ENCODE measurements around the gene RFXANK.

Gene RFXANK

GRCh38 chr19:19185853-19186740 lies 6.0 kb upstream of the RFXANK start:
- H3K9ac ChIP-seq (ENCODE audit: low read depth in 1 of 2, low read length in 2 of 2): no peak overlapping the region
- H3K4me1 ChIP-seq (ENCODE audit: control insufficient read depth in 2 of 2, insufficient read depth in 2 of 2, low read length in 2 of 2): peaks cover 7 to 13% of the 10 kb centered on the region in 2 donors
- peaks cover 8 to 26% of the 10 kb centered on the region in 2 donors for H3K36me3 ChIP-seq (ENCODE audit: control insufficient read depth in 2 of 2, insufficient read depth in 2 of 2, low read length in 2 of 2)
- H3K9me3 ChIP-seq (ENCODE audit: control insufficient read depth in 2 of 2, low read length in 2 of 2): no peaks in the 10 kb centered on the region
- H3K4me3 ChIP-seq (ENCODE audit: low read length in 2 of 2): no peak overlapping the region
- no peak overlapping the region for H3K27ac ChIP-seq (ENCODE audit: low read depth in 2 of 2, low read length in 2 of 2)
- H3K27me3 ChIP-seq (ENCODE audit: control insufficient read depth in 2 of 2, insufficient read depth in 2 of 2, low read length in 2 of 2): no peaks in the 10 kb centered on the region

GRCh38 chr19:19186742-19187141 lies 5.3 kb upstream of the RFXANK start:
- Histone ChIP-seq H3K4me1 (ENCODE audit: control insufficient read depth in 2 of 2, insufficient read depth in 2 of 2, low read length in 2 of 2) (peaks cover 11 to 14% of the 10 kb centered on the region in 2 donors), H3K27ac (ENCODE audit: low read depth in 2 of 2, low read length in 2 of 2) (no peak overlapping the region), H3K36me3 (ENCODE audit: control insufficient read depth in 2 of 2, insufficient read depth in 2 of 2, low read length in 2 of 2) (peaks cover 4 to 20% of the 10 kb centered on the region in 2 donors), H3K9me3 (ENCODE audit: control insufficient read depth in 2 of 2, low read length in 2 of 2) (no peaks in the 10 kb centered on the region), H3K27me3 (ENCODE audit: control insufficient read depth in 2 of 2, insufficient read depth in 2 of 2, low read length in 2 of 2) (no peaks in the 10 kb centered on the region), H3K4me3 (ENCODE audit: low read length in 2 of 2) (no peak overlapping the region), H3K9ac (ENCODE audit: low read depth in 1 of 2, low read length in 2 of 2) (no peak overlapping the region)

- peaks cover 19 to 23% of the 10 kb centered on the region in 2 donors for H3K4me1 ChIP-seq (ENCODE audit: control insufficient read depth in 2 of 2, insufficient read depth in 2 of 2, low read length in 2 of 2)
- peak overlapping the region; percentile 93 to 97 for H3K4me3 ChIP-seq (ENCODE audit: low read length in 2 of 2)
- no peaks in the 10 kb centered on the region for H3K27me3 ChIP-seq (ENCODE audit: control insufficient read depth in 2 of 2, insufficient read depth in 2 of 2, low read length in 2 of 2)
- H3K36me3 ChIP-seq (ENCODE audit: control insufficient read depth in 2 of 2, insufficient read depth in 2 of 2, low read length in 2 of 2): peaks cover under 1 to 5% of the 10 kb centered on the region in 2 donors
- peak overlapping the region; percentile 98 to 100 for H3K27ac ChIP-seq (ENCODE audit: low read depth in 2 of 2, low read length in 2 of 2)
- peak overlapping the region; percentile 97 to 100 for H3K9ac ChIP-seq (ENCODE audit: low read depth in 1 of 2, low read length in 2 of 2)
- H3K9me3 ChIP-seq (ENCODE audit: control insufficient read depth in 2 of 2, low read length in 2 of 2): no peaks in the 10 kb centered on the region
Measured at GRCh38 chr19:19191768-19192077, 335 bp upstream of the RFXANK start.

- H3K4me3 ChIP-seq (ENCODE audit: low read length in 2 of 2): peak overlapping the region; percentile 83 to 90
- H3K27ac ChIP-seq (ENCODE audit: low read depth in 2 of 2, low read length in 2 of 2): peak overlapping the region; percentile 45 to 74
- no peaks in the 10 kb centered on the region for H3K9me3 ChIP-seq (ENCODE audit: control insufficient read depth in 2 of 2, low read length in 2 of 2)
- peak overlapping the region; percentile 90 to 92 for H3K9ac ChIP-seq (ENCODE audit: low read depth in 1 of 2, low read length in 2 of 2)
- H3K36me3 ChIP-seq (ENCODE audit: control insufficient read depth in 2 of 2, insufficient read depth in 2 of 2, low read length in 2 of 2): peaks cover 5 to 8% of the 10 kb centered on the region in 2 donors
- peaks cover 19 to 23% of the 10 kb centered on the region in 2 donors for H3K4me1 ChIP-seq (ENCODE audit: control insufficient read depth in 2 of 2, insufficient read depth in 2 of 2, low read length in 2 of 2)
- no peaks in the 10 kb centered on the region for H3K27me3 ChIP-seq (ENCODE audit: control insufficient read depth in 2 of 2, insufficient read depth in 2 of 2, low read length in 2 of 2)
Measured at GRCh38 chr19:19192910-19193423, 909 bp downstream of the RFXANK start.

DNA sequence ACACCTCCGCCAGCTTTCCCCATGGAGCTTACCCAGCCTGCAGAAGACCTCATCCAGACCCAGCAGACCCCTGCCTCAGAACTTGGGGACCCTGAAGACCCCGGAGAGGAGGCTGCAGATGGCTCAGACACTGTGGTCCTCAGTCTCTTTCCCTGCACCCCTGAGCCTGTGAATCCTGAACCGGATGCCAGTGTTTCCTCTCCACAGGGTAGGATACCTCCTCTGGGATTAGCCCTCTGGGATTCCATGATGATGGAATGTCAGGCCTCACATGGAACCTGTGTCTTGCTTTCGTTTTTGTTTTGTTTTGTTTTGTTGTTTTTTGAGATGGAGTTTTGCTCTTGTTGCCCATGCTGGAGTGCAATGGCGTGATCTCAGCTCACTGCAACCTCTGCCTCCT lies 1.9 kb downstream of the RFXANK start:
- peaks cover 10 to 11% of the 10 kb centered on the region in 2 donors for H3K36me3 ChIP-seq (ENCODE audit: control insufficient read depth in 2 of 2, insufficient read depth in 2 of 2, low read length in 2 of 2)
- no peaks in the 10 kb centered on the region for H3K27me3 ChIP-seq (ENCODE audit: control insufficient read depth in 2 of 2, insufficient read depth in 2 of 2, low read length in 2 of 2)
- H3K4me1 ChIP-seq (ENCODE audit: control insufficient read depth in 2 of 2, insufficient read depth in 2 of 2, low read length in 2 of 2): peaks cover 19 to 23% of the 10 kb centered on the region in 2 donors
- no peaks in the 10 kb centered on the region for H3K9me3 ChIP-seq (ENCODE audit: control insufficient read depth in 2 of 2, low read length in 2 of 2)
- H3K9ac ChIP-seq (ENCODE audit: low read depth in 1 of 2, low read length in 2 of 2): peak overlapping the region in 1 of 2 donors; percentile 44
- H3K4me3 ChIP-seq (ENCODE audit: low read length in 2 of 2): peak overlapping the region in 1 of 2 donors; percentile 90
- H3K27ac ChIP-seq (ENCODE audit: low read depth in 2 of 2, low read length in 2 of 2): no peak overlapping the region

GRCh38 chr19:19201697-19202630 lies 9.9 kb downstream of the RFXANK start:
- peaks cover 9 to 10% of the 10 kb centered on the region in 2 donors for H3K4me1 ChIP-seq (ENCODE audit: control insufficient read depth in 2 of 2, insufficient read depth in 2 of 2, low read length in 2 of 2)
- H3K27ac ChIP-seq (ENCODE audit: low read depth in 2 of 2, low read length in 2 of 2): peak overlapping the region in 1 of 2 donors; percentile 9
- H3K27me3 ChIP-seq (ENCODE audit: control insufficient read depth in 2 of 2, insufficient read depth in 2 of 2, low read length in 2 of 2): peaks cover 0 to 2% of the 10 kb centered on the region in 2 donors
- peak overlapping the region; percentile 81 to 88 for H3K4me3 ChIP-seq (ENCODE audit: low read length in 2 of 2)
- peak overlapping the region; percentile 78 to 80 for H3K9ac ChIP-seq (ENCODE audit: low read depth in 1 of 2, low read length in 2 of 2)
- peaks cover 10 to 21% of the 10 kb centered on the region in 2 donors for H3K36me3 ChIP-seq (ENCODE audit: control insufficient read depth in 2 of 2, insufficient read depth in 2 of 2, low read length in 2 of 2)
- no peaks in the 10 kb centered on the region for H3K9me3 ChIP-seq (ENCODE audit: control insufficient read depth in 2 of 2, low read length in 2 of 2)

DNA sequence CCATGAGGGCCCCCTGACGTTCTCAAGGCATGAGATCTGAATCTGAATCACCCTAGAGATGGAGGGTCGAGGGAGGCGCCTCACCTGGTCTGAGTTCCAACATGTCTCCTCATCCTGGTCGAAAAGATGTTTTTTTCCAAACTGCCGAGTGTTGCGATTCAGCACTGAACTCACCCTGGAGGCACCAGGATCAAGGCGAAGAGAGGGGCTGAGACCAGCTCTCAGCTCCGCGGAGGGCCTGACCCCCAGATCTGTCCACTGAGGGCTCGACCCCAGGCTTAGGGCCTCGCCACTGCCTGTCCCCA lies 10.6 kb downstream of the RFXANK start:
- peak overlapping the region; percentile 48 to 71 for H3K27ac ChIP-seq (ENCODE audit: low read depth in 2 of 2, low read length in 2 of 2)
- peaks cover 8 to 18% of the 10 kb centered on the region in 2 donors for H3K36me3 ChIP-seq (ENCODE audit: control insufficient read depth in 2 of 2, insufficient read depth in 2 of 2, low read length in 2 of 2)
- H3K9me3 ChIP-seq (ENCODE audit: control insufficient read depth in 2 of 2, low read length in 2 of 2): peaks cover 0 to 5% of the 10 kb centered on the region in 2 donors
- peak overlapping the region; percentile 78 to 80 for H3K9ac ChIP-seq (ENCODE audit: low read depth in 1 of 2, low read length in 2 of 2)
- peak overlapping the region; percentile 81 to 88 for H3K4me3 ChIP-seq (ENCODE audit: low read length in 2 of 2)
- peaks cover 0 to 2% of the 10 kb centered on the region in 2 donors for H3K27me3 ChIP-seq (ENCODE audit: control insufficient read depth in 2 of 2, insufficient read depth in 2 of 2, low read length in 2 of 2)
- H3K4me1 ChIP-seq (ENCODE audit: control insufficient read depth in 2 of 2, insufficient read depth in 2 of 2, low read length in 2 of 2): peaks cover 10 to 12% of the 10 kb centered on the region in 2 donors

- Histone ChIP-seq H3K4me3 (ENCODE audit: low read length in 2 of 2) (peak within 1 kb of the TSS; percentile 81 to 88), H3K9me3 (ENCODE audit: control insufficient read depth in 2 of 2, low read length in 2 of 2) (peaks cover 0 to 7% of the 10 kb centered on the region in 2 donors), H3K9ac (ENCODE audit: low read depth in 1 of 2, low read length in 2 of 2) (peak within 1 kb of the TSS; percentile 78 to 80), H3K4me1 (ENCODE audit: control insufficient read depth in 2 of 2, insufficient read depth in 2 of 2, low read length in 2 of 2) (peaks cover 10 to 12% of the 10 kb centered on the region in 2 donors), H3K36me3 (ENCODE audit: control insufficient read depth in 2 of 2, insufficient read depth in 2 of 2, low read length in 2 of 2) (peaks cover 8 to 15% of the 10 kb centered on the region in 2 donors), H3K27me3 (ENCODE audit: control insufficient read depth in 2 of 2, insufficient read depth in 2 of 2, low read length in 2 of 2) (peaks cover 0 to 2% of the 10 kb centered on the region in 2 donors), H3K27ac (ENCODE audit: low read depth in 2 of 2, low read length in 2 of 2) (peak within 1 kb of the TSS; percentile 48 to 71)
Measured at GRCh38 chr19:19203012-19203856, 11.2 kb downstream of the RFXANK start, which contains the start of gene NR2C2AP. TSS of gene NR2C2AP (minus strand) at chr19:19203414. CDS start at chr19:19203060, 354 bp downstream.

GRCh38 chr19:19204181-19204580 lies 12.1 kb downstream of the RFXANK start:
- no peak overlapping the region for H3K9ac ChIP-seq (ENCODE audit: low read depth in 1 of 2, low read length in 2 of 2)
- peaks cover 10 to 12% of the 10 kb centered on the region in 2 donors for H3K4me1 ChIP-seq (ENCODE audit: control insufficient read depth in 2 of 2, insufficient read depth in 2 of 2, low read length in 2 of 2)
- H3K36me3 ChIP-seq (ENCODE audit: control insufficient read depth in 2 of 2, insufficient read depth in 2 of 2, low read length in 2 of 2): peaks cover under 1 to 10% of the 10 kb centered on the region in 2 donors
- peaks cover 0 to 7% of the 10 kb centered on the region in 2 donors for H3K9me3 ChIP-seq (ENCODE audit: control insufficient read depth in 2 of 2, low read length in 2 of 2)
- peaks cover 0 to 2% of the 10 kb centered on the region in 2 donors for H3K27me3 ChIP-seq (ENCODE audit: control insufficient read depth in 2 of 2, insufficient read depth in 2 of 2, low read length in 2 of 2)
- no peak overlapping the region for H3K4me3 ChIP-seq (ENCODE audit: low read length in 2 of 2)
- H3K27ac ChIP-seq (ENCODE audit: low read depth in 2 of 2, low read length in 2 of 2): no peak overlapping the region
